ENCODE measurements around the gene C1QTNF9. TPM values are rescaled to one million over a fixed set of nuclear protein-coding genes. Genes with fewer than 3 reads are reported as not detected.

Gene C1QTNF9
- total RNA-seq, 1 experiment from 2014 or later = not detected

- Mint-ChIP-seq H3K36me3 (ENCODE audit: insufficient read depth, unreplicated experiment) (no peaks in the 10 kb centered on the region), H3K4me1 (ENCODE audit: insufficient read depth, unreplicated experiment) (no peaks in the 10 kb centered on the region), H3K9me3 (ENCODE audit: unreplicated experiment) (no peaks in the 10 kb centered on the region), H3K27me3 (ENCODE audit: insufficient read depth, unreplicated experiment) (no peaks in the 10 kb centered on the region), H3K4me3 (ENCODE audit: unreplicated experiment) (no peak overlapping the region), H3K27ac (ENCODE audit: low read depth, unreplicated experiment) (no peak overlapping the region)
- intact Hi-C loops (cut with micrococcal nuclease) = no loop called here
- TF ChIP-seq CTCF (IDR thresholded peaks at IDR 0.05; ENCODE audit: unreplicated experiment) = no peak
- BruUV-seq (replicated peaks) = no TSS peak
- ChIA-PET POLR2A (no interaction called here), CTCF (no interaction called here)
- no peak for DNase-seq (ENCODE audit: unreplicated experiment)
These were observed 42.0 kb downstream of the C1QTNF9 start for GRCh38 chr13:24351423-24351822.

GRCh38 chr13:24353736-24354135 is 44.4 kb downstream of the C1QTNF9 start:
- intact Hi-C loops (cut with micrococcal nuclease) = no loop called here
- DNase-seq (ENCODE audit: unreplicated experiment) = no peak
- BruUV-seq (replicated peaks) = no TSS peak
- Mint-ChIP-seq H3K4me3 (ENCODE audit: unreplicated experiment) (no peak overlapping the region), H3K27ac (ENCODE audit: low read depth, unreplicated experiment) (no peak overlapping the region), H3K27me3 (ENCODE audit: insufficient read depth, unreplicated experiment) (no peaks in the 10 kb centered on the region), H3K4me1 (ENCODE audit: insufficient read depth, unreplicated experiment) (no peaks in the 10 kb centered on the region), H3K36me3 (ENCODE audit: insufficient read depth, unreplicated experiment) (no peaks in the 10 kb centered on the region), H3K9me3 (ENCODE audit: unreplicated experiment) (no peaks in the 10 kb centered on the region)
- ChIA-PET CTCF (no interaction called here), POLR2A (no interaction called here)
- no peak for TF ChIP-seq CTCF (IDR thresholded peaks at IDR 0.05; ENCODE audit: unreplicated experiment)

GRCh38 chr13:24355103-24355502 is 45.7 kb downstream of the C1QTNF9 start:
- no peaks in the 10 kb centered on the region for H3K36me3 Mint-ChIP-seq (ENCODE audit: insufficient read depth, unreplicated experiment)
- no TSS peak for BruUV-seq (replicated peaks)
- no peaks in the 10 kb centered on the region for H3K27me3 Mint-ChIP-seq (ENCODE audit: insufficient read depth, unreplicated experiment)
- POLR2A ChIA-PET = no interaction called here
- DNase-seq (ENCODE audit: unreplicated experiment) = no peak
- no peak overlapping the region for H3K27ac Mint-ChIP-seq (ENCODE audit: low read depth, unreplicated experiment)
- intact Hi-C loops (cut with micrococcal nuclease) = no loop called here
- TF ChIP-seq CTCF (IDR thresholded peaks at IDR 0.05; ENCODE audit: unreplicated experiment) = no peak
- no peaks in the 10 kb centered on the region for H3K4me1 Mint-ChIP-seq (ENCODE audit: insufficient read depth, unreplicated experiment)
- no peaks in the 10 kb centered on the region for H3K9me3 Mint-ChIP-seq (ENCODE audit: unreplicated experiment)
- H3K4me3 Mint-ChIP-seq (ENCODE audit: unreplicated experiment) = no peak overlapping the region
- CTCF ChIA-PET = interaction anchor here (0.5 kb wide), 1 partner anchor 763 kb away, joined by 3 read pairs; no protein-coding TSS in a partner anchor

- Mint-ChIP-seq H3K4me1 (ENCODE audit: insufficient read depth, unreplicated experiment) (no peaks in the 10 kb centered on the region), H3K9me3 (ENCODE audit: unreplicated experiment) (no peaks in the 10 kb centered on the region), H3K36me3 (ENCODE audit: insufficient read depth, unreplicated experiment) (no peaks in the 10 kb centered on the region), H3K27me3 (ENCODE audit: insufficient read depth, unreplicated experiment) (no peaks in the 10 kb centered on the region), H3K27ac (ENCODE audit: low read depth, unreplicated experiment) (no peak overlapping the region), H3K4me3 (ENCODE audit: unreplicated experiment) (no peak overlapping the region)
- ChIA-PET POLR2A (no interaction called here), CTCF (no interaction called here)
- intact Hi-C loops (cut with micrococcal nuclease) = no loop called here
- TF ChIP-seq CTCF (IDR thresholded peaks at IDR 0.05; ENCODE audit: unreplicated experiment) = no peak
- DNase-seq (ENCODE audit: unreplicated experiment) = no peak
- BruUV-seq (replicated peaks) = no TSS peak
These were observed 46.9 kb downstream of the C1QTNF9 start for GRCh38 chr13:24356270-24356669.

All from MCF 10A (cell line).